Measurements from ENCODE around the gene ELL2. TPM values are rescaled to one million over a fixed set of nuclear protein-coding genes. Genes with fewer than 3 reads are reported as not detected.

Gene ELL2
- polyA plus RNA-seq, 3 donors: 3.1 to 8.1 (median 5.8) TPM

- WGBS (ENCODE audit: insufficient coverage): 67% methylated on average over 1 of the region's 5 CpGs
- Mint-ChIP-seq H3K27me3 (ENCODE audit: low read depth in 3 of 3) (no peaks in the 10 kb centered on the region), H3K27ac (no peak overlapping the region), H3K4me3 (no peak overlapping the region), H3K4me1 (no peaks in the 10 kb centered on the region), H3K9me3 (no peaks in the 10 kb centered on the region), H3K36me3 (no peaks in the 10 kb centered on the region)
- Histone ChIP-seq H3K9me3 (replicated peaks in 1 of 2; ENCODE audit: control insufficient read depth in 1 of 2, insufficient read depth in 1 of 2, low read length in 2 of 2) (no peaks in the 10 kb centered on the region), H2AFZ (ENCODE audit: insufficient read depth, low read depth, low read length, poor library complexity, severe bottlenecking) (no peak overlapping the region), H3K4me1 (ENCODE audit: control insufficient read depth in 1 of 2, insufficient read depth in 2 of 2, low read length in 2 of 2) (no peaks in the 10 kb centered on the region), H3K9ac (ENCODE audit: insufficient read depth, low read length, poor library complexity, severe bottlenecking) (no peak overlapping the region), H3K79me2 (ENCODE audit: insufficient read depth, low read length) (no peaks in the 10 kb centered on the region), H3K27me3 (ENCODE audit: control insufficient read depth in 2 of 2, insufficient read depth in 2 of 2, low read length in 2 of 2) (no peaks in the 10 kb centered on the region), H3K4me3 (replicated peaks in 1 of 3; ENCODE audit: low read depth in 2 of 3, low read length in 3 of 3) (no peak overlapping the region), H3K27ac (ENCODE audit: low read depth in 1 of 2, low read length in 2 of 2) (no peak overlapping the region), H4K20me1 (ENCODE audit: insufficient read depth, low read length) (no peaks in the 10 kb centered on the region), H3K4me2 (replicated peaks; ENCODE audit: extremely low read depth, low read length, poor library complexity, severe bottlenecking) (no peak overlapping the region), H3K36me3 (replicated peaks in 1 of 2; ENCODE audit: control insufficient read depth in 1 of 2, insufficient read depth in 2 of 2, low read length in 2 of 2) (no peaks in the 10 kb centered on the region)
- DNase-seq: no peak
- intact Hi-C loops (cut with micrococcal nuclease): no loop called here
- TF ChIP-seq, protein P1, sequence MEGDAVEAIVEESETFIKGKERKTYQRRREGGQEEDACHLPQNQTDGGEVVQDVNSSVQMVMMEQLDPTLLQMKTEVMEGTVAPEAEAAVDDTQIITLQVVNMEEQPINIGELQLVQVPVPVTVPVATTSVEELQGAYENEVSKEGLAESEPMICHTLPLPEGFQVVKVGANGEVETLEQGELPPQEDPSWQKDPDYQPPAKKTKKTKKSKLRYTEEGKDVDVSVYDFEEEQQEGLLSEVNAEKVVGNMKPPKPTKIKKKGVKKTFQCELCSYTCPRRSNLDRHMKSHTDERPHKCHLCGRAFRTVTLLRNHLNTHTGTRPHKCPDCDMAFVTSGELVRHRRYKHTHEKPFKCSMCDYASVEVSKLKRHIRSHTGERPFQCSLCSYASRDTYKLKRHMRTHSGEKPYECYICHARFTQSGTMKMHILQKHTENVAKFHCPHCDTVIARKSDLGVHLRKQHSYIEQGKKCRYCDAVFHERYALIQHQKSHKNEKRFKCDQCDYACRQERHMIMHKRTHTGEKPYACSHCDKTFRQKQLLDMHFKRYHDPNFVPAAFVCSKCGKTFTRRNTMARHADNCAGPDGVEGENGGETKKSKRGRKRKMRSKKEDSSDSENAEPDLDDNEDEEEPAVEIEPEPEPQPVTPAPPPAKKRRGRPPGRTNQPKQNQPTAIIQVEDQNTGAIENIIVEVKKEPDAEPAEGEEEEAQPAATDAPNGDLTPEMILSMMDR (IDR thresholded peaks at IDR 0.05): no peak
These were observed 25.4 kb upstream of the ELL2 start for GRCh38 chr5:95986937-95987520.

DNA sequence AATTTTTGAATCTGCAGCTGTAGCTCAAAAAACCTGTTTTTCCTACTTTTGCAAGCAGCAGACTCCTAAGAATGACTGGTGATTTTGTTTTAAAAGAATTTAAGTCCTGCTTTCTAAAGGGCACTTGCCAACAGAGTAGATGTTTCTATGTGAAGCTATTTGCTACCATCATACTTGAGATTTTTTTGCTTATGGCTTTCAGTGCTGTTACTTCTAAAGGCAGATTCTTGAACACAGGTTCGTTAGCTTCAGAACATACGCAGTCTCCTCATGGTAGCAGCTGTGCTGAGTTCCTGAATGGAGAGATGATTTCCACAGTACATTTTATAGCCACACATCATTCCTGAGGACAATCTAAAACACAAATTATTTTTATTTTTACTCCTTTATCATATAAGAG is 24.4 kb upstream of the ELL2 start:
- Mint-ChIP-seq H3K27me3 (ENCODE audit: low read depth in 3 of 3) (no peaks in the 10 kb centered on the region), H3K27ac (no peak overlapping the region), H3K36me3 (no peaks in the 10 kb centered on the region), H3K4me3 (no peak overlapping the region), H3K4me1 (no peaks in the 10 kb centered on the region), H3K9me3 (no peaks in the 10 kb centered on the region)
- no peak overlapping the region for H3K27ac ChIP-seq (ENCODE audit: low read depth in 1 of 2, low read length in 2 of 2)
- no peak overlapping the region for H3K4me3 ChIP-seq (replicated peaks in 1 of 3; ENCODE audit: low read depth in 2 of 3, low read length in 3 of 3)
- no peaks in the 10 kb centered on the region for H3K79me2 ChIP-seq (ENCODE audit: insufficient read depth, low read length)
- no peaks in the 10 kb centered on the region for H4K20me1 ChIP-seq (ENCODE audit: insufficient read depth, low read length)
- intact Hi-C loops (cut with micrococcal nuclease): no loop called here
- DNase-seq: no peak
- H3K9me3 ChIP-seq (replicated peaks in 1 of 2; ENCODE audit: control insufficient read depth in 1 of 2, insufficient read depth in 1 of 2, low read length in 2 of 2): no peaks in the 10 kb centered on the region
- H3K36me3 ChIP-seq (replicated peaks in 1 of 2; ENCODE audit: control insufficient read depth in 1 of 2, insufficient read depth in 2 of 2, low read length in 2 of 2): no peaks in the 10 kb centered on the region
- H3K27me3 ChIP-seq (ENCODE audit: control insufficient read depth in 2 of 2, insufficient read depth in 2 of 2, low read length in 2 of 2): no peaks in the 10 kb centered on the region
- H3K4me2 ChIP-seq (replicated peaks; ENCODE audit: extremely low read depth, low read length, poor library complexity, severe bottlenecking): no peak overlapping the region
- H3K4me1 ChIP-seq (ENCODE audit: control insufficient read depth in 1 of 2, insufficient read depth in 2 of 2, low read length in 2 of 2): no peaks in the 10 kb centered on the region
- H3K9ac ChIP-seq (ENCODE audit: insufficient read depth, low read length, poor library complexity, severe bottlenecking): no peak overlapping the region
- no CpG with 5 or more reads among the region's 2 CpGs for WGBS (ENCODE audit: insufficient coverage)
- H2AFZ ChIP-seq (ENCODE audit: insufficient read depth, low read depth, low read length, poor library complexity, severe bottlenecking): no peak overlapping the region
- TF ChIP-seq, protein P1 (IDR thresholded peaks at IDR 0.05): no peak
